ENCODE results near the gene SURF4.
"Not testable (repeated sequence)": the region's sequence is repeated elsewhere in the genome, so short reads cannot be mapped to it uniquely, and the experiment has no call there.

The SURF4 gene

GRCh38 chr9:133397895-133398294, 22.0 kb upstream of the SURF4 start:
- DNase-seq (ENCODE audit: low read depth, low spot score): no peak

- no peak for DNase-seq (ENCODE audit: low read depth, low spot score)
Observed at GRCh38 chr9:133397370-133397769, 21.5 kb upstream of the SURF4 start.

GRCh38 chr9:133396952-133397351, 21.1 kb upstream of the SURF4 start:
- no peak for DNase-seq (ENCODE audit: low read depth, low spot score)

GRCh38 chr9:133394687-133395271, 18.9 kb upstream of the SURF4 start:
- DNase-seq (ENCODE audit: low read depth, low spot score): no peak

GRCh38 chr9:133393399-133393798, 17.5 kb upstream of the SURF4 start:
- DNase-seq (ENCODE audit: low read depth, low spot score): no peak

GRCh38 chr9:133392308-133392707, 16.4 kb upstream of the SURF4 start:
- not testable (repeated sequence) for DNase-seq (ENCODE audit: low read depth, low spot score)

- DNase-seq (ENCODE audit: low read depth, low spot score): not testable (repeated sequence)
Observed at GRCh38 chr9:133391449-133391848, 15.6 kb upstream of the SURF4 start.

- no peak for DNase-seq (ENCODE audit: low read depth, low spot score)
Observed at GRCh38 chr9:133390713-133391112, 14.9 kb upstream of the SURF4 start.

- DNase-seq (ENCODE audit: low read depth, low spot score): no peak
Observed at GRCh38 chr9:133389562-133389961, 13.7 kb upstream of the SURF4 start.

- DNase-seq (ENCODE audit: low read depth, low spot score): no peak
Observed at GRCh38 chr9:133389025-133389557, 13.2 kb upstream of the SURF4 start.

GRCh38 chr9:133387680-133388079, 11.8 kb upstream of the SURF4 start:
- DNase-seq (ENCODE audit: low read depth, low spot score): no peak

- DNase-seq (ENCODE audit: low read depth, low spot score): no peak
Observed at GRCh38 chr9:133386338-133386737, 10.5 kb upstream of the SURF4 start.

GRCh38 chr9:133385452-133385851, 9.6 kb upstream of the SURF4 start:
- no peak for DNase-seq (ENCODE audit: low read depth, low spot score)

GRCh38 chr9:133384736-133385321, 9.0 kb upstream of the SURF4 start:
- DNase-seq (ENCODE audit: low read depth, low spot score): no peak

- DNase-seq (ENCODE audit: low read depth, low spot score): no peak
Observed at GRCh38 chr9:133383438-133383837, 7.6 kb upstream of the SURF4 start.

GRCh38 chr9:133382507-133383141, 6.8 kb upstream of the SURF4 start:
- no peak for DNase-seq (ENCODE audit: low read depth, low spot score)

GRCh38 chr9:133380734-133381133, 4.9 kb upstream of the SURF4 start:
- no peak for DNase-seq (ENCODE audit: low read depth, low spot score)

- DNase-seq (ENCODE audit: low read depth, low spot score): no peak
Observed at GRCh38 chr9:133379153-133380086, 3.6 kb upstream of the SURF4 start.

GRCh38 chr9:133378408-133378962, 2.6 kb upstream of the SURF4 start:
- no peak for DNase-seq (ENCODE audit: low read depth, low spot score)

GRCh38 chr9:133377721-133378216, 1.9 kb upstream of the SURF4 start:
- no peak for DNase-seq (ENCODE audit: low read depth, low spot score)

GRCh38 chr9:133377280-133377679, 1.4 kb upstream of the SURF4 start:
- DNase-seq (ENCODE audit: low read depth, low spot score): not testable (repeated sequence)

Data from activated CD4-positive, CD25-positive, alpha-beta regulatory T cell treated with anti-CD3 and anti-CD28 coated beads, Interleukin-2, amount 50 U/mL, for 16 hours (primary cell).